GM21360 (cell line): Measurements from ENCODE around the gene NANOS2.

ENCODE experiments used
- ATAC-seq: cut with Tn5 transposase; IDR thresholded peaks from one replicate; pipeline ENCODE4 v1.9.1; 2021; ENCODE audit warnings: mild to moderate bottlenecking, moderate library complexity; ENCODE audit not compliant: unreplicated experiment

The NANOS2 gene

GRCh38 chr19:45929247-45929646 lies 14.7 kb upstream of the NANOS2 start:
- no peak for ATAC-seq

GRCh38 chr19:45927565-45928261 lies 13.1 kb upstream of the NANOS2 start:
- ATAC-seq, result no peak

- no peak for ATAC-seq
These were observed 10.4 kb upstream of the NANOS2 start for GRCh38 chr19:45924891-45925447.

GRCh38 chr19:45922281-45922680 lies 7.7 kb upstream of the NANOS2 start:
- no peak for ATAC-seq

DNA sequence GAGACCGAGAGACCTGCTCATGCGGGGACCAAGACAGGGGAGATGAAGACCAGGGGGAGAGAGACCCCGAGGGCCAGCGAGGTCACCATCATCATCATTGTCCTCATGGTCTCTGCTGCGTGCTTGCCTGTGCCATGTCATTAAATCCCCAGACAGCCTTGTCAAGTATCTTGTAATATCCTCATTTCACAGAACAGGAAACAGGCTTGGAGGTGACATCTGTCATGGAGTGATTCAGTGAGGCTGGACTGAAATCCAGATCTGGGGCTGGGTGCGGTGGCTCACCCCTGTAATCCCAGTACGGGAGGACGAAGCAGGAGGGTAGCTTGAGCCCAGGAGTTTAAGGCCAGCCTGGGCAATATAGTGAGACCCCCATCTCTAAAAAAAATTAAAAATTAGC lies 5.9 kb upstream of the NANOS2 start:
- ATAC-seq, result no peak

- ATAC-seq, result no peak
These were observed 5.1 kb upstream of the NANOS2 start for GRCh38 chr19:45919678-45920077.

DNA sequence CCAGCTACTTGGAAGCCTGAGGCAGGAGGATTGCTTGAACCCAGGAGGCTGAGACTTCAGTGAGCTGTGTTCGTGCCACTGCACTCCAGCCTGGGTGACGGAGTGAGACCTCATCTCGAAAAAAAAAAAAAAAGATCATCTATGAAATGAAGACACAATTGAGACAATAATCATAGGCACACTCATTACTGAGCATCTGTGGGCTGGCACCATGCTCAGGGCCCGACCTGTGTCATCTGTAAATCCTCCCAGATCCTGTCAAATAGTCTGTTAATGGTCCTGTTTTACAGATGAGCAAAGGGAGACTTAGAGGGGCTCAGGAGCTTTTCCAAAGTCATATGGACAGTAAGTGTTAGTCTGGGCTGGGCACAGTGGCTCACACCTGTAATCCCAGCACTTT lies 4.1 kb upstream of the NANOS2 start:
- ATAC-seq, result no peak

- no peak for ATAC-seq
These were observed 3.0 kb upstream of the NANOS2 start for GRCh38 chr19:45917421-45918091.

GRCh38 chr19:45911291-45911690 lies 3.3 kb downstream of the NANOS2 start:
- no peak for ATAC-seq

DNA sequence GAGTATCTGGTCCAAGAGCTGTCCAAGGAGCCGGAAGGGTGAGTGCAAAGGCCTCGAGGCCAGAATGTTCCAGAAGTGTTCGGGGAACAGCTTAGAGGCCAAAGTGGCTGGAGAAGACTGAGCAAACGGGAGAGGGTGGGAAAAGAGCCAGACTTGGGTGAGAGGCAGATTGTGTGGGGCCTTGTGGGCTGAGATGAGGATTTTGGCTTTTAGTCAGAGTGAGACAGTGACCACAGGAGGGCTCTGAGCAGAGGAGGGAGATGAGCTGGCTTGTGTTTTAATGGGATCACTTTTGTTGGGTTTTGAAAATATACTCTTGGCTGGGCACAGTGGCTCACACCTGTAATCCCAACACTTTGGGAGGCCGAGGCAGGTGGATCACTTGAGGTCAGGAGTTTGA lies 5.6 kb downstream of the NANOS2 start:
- no peak for ATAC-seq

DNA sequence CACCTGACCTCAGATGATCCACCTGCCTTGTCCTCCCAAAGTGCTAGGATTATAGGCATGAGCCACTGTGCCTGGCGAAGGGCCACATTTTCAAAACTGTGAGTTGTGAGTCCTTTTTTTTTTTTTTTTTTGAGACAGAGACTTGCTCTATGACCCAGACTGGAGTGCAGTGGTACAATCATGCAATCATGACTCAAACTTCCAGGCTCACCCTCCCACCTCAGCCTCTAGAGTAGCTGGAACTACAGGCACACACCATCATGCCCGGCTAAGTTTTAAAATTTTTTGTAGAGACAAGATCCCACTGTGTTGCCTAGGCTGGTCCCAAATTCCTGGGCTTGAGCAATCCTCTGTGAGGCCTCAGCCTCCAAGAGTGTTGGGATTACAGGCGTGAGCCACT lies 8.4 kb downstream of the NANOS2 start:
- no peak for ATAC-seq

DNA sequence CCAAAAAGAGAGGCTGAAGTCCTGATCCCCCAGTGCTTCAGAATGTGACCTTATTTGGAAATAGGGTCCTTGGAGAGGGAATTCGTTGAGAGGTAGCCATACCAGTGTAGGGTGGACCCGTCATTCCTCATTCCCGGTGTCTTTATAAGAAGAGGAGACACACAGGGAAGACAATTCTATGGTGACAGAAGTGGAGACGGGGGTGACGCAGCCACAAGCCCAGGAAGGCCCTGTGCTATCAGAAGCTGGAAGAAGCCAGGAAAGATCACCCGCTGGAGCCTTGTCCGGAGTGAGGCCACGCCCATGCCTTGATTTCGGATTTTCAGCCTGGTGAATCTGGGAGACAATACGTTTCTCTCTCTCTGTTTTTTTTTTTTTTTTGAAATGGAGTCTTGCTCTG lies 9.6 kb downstream of the NANOS2 start:
- no peak for ATAC-seq

- peak; percentile 83 for ATAC-seq
These were observed 11.6 kb downstream of the NANOS2 start for GRCh38 chr19:45902651-45903625.

DNA sequence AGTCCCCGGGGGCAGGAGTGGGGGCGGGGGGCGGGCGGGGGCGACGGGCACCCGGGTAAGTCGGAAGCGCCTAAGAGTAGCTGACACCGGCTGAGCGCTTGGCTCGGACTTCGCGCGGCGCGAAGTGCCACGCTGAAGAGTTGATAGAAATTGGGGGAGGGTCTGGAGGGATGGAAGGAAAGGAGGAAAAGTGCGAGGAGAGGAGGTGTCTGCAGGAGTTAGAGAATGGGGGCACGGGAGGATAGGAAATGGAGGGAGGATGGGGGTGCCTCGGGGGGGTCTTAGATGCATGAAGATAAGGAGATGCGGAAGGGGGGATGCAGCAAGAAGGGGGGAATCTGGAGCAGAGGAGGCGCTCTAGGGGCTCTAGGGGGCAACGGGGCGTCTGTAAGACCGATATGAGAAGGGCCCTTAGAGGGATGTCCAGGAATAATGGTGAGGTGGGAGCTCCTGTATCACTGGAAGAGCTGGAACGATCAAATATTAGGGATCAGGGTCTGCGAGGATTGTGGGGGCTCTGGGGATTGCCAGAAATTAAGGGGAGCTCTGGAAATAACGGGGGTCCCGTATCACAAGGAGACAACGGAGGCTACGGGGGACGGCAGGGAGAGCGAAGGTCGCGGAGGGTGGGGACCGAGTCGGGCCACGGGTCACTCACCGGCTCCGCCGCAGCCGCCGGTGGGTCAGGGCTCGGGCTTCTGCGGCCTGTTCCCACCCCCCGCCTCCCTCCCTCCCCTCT lies 12.5 kb downstream of the NANOS2 start, which contains the start of gene MYPOP:
TSS of gene MYPOP (minus strand) at position 702 of the 739 bp plus-strand sequence. CDS start 840 bp downstream, outside the sequence.
- no peak for ATAC-seq

DNA sequence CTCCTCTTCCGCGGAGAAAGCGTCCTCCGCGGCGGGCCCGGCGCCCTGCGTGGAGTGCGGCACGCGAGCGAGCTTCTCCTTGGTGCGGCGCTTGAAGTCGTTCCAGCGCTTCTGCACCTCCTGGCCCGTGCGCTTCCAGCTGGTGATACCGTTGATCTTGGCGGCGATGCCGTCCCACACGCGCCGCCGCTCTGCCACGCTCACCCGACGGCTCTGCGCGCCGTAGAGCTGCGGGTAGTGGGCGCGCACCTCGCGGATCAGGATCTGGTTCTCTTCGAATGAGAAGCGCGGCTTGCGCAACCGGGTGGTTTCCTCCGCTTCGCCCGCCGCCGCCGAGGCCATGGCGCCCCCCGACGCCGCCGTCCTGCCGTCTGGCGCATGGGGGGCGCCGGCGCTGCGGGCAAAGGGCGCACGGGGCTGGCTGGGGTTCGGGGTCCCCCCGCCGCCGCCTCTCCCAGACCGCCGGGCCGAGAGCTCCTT lies 13.1 kb downstream of the NANOS2 start:
- ATAC-seq, result no peak

GRCh38 chr19:45900738-45901431 lies 13.7 kb downstream of the NANOS2 start:
- ATAC-seq, result no peak

DNA sequence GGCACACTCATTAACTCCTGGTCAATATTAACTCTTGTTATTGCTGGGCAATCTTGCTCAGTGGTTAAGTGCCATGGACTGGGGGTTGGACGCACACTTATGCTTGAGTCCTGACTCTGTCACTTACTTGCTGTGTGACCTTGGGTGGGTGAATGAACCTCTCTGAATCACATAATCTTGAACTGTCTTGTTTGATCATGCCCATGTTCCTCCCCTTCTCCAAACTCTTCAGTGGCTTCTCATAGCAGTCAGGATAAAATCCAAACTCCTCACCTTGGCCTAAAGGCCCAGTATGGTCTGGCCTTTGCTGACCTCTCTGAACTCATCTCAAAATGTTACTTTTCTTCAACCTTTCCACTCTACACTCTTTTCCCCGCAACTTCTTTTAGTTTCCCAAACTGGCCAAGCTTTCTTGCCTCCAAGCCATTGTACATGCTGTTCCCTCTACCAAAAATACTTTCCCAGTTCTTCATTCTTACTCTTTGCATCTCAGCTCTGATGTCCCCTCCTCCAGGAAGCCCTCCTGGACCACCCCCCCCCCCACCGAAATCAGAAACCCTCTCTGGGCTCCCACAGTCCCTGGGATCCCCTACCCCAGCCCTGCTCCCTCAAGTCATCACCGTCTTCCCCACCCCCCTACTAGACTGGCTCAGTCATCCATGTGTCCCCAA lies 14.5 kb downstream of the NANOS2 start:
- no peak for ATAC-seq

DNA sequence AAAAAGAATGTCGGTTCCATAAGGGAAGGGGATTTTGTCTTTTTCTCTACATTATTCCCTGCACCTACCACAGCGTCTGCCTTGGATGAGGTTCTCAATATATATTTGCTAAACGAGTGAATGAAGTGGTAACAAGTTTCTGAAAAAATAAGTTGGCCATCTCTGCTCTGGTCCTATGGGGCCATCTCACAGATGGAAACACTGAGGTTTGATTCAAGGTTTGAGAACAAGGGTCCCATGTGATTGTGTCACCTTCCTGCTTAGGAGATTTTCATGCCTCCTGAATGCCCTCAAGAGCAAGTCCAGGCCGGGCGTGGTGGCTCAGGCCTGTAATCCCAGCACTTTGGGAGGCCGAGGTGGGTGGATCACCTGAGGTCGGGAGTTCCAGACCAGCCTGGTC lies 15.3 kb downstream of the NANOS2 start:
- ATAC-seq, result no peak

DNA sequence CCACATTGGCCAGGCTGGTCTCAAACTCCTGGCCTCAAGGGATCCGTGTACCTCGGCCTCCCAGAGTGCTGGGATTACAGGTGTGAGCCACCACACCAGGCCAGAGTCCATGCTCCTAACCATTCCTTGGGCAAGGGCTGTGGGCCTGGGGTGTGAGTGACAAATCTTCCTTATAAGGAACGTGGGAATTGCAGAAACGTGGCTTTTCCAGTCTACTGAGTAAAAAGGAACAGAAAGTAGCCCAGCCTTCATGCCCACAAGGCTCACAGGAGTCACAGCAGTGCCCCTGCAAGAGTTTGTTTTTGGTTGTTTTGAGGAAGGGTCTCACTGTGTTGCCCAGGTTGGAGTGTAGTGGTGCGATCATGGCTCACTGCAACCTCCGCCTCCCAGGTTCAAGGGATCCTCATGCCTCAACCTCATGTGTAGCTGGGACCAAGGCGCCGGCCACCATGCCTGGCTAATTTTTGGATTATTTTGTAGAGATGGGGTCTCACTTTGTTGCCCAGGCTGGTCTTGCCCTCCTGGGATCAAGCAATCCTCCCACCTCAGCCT lies 17.2 kb downstream of the NANOS2 start:
- ATAC-seq, result no peak
